Heart left ventricle (tissue), 13 donors: ENCODE measurements around the gene CDH23.

Source experiments
- POLR2A ChIP-seq, 2 donors: fragments of 450-650 bp; IDR thresholded peaks; one replicate each; pipeline ENCODE4 v1.6.1; 2017; ENCODE audit warnings: antibody characterized with exemption in 2 of 2, mild to moderate bottlenecking in 2 of 2, moderate library complexity in 2 of 2
- TF ChIP-seq, protein P1 (sequence below), 12 donors: fragments of 200-600 bp; sonication (generic) in 4 of 12; IDR thresholded peaks; one replicate each; pipeline versions ENCODE4 v1.5.0 to v1.8.0; 2018 to 2022; ENCODE audit warnings: antibody characterized with exemption in 12 of 12, mild to moderate bottlenecking in 5 of 12
- donor health status: ischemic (EF 13 %, LVEDD 7.1; RV severe dilation, severe dysfunction).
- donor health status: DM: no; HTN: yes; CAD: no.
- donor health status: DM: no; HTN: no; CAD: no.
- donor health status: ischemic (EF 25% LVEDD 6.9; RV normal size, moderate dysfunction).
- donor health status: ischemic (EF 25% LVEDD 5.7; RV mildly dilated, moderate dysfunction).
- donor health status: ischemic (EF 35%, LVEDD 5.7; RV mildly dilated, moderate dysfunction).
- donor health status: nonischemic (EF 11% LVEDD 7.7; RV severe dilation, severe dysfunction).
- donor health status: DM: yes; HTN: yes; CAD: no.
- donor health status: PGD.
- donor health status: ischemic (EF 29% LVEDD 5.4; RV normal size, mild dysfunction).
- donor health status: nonischemic (EF 23%, LVEDD 6.1; RV moderate dilation, normal function).

DNA sequence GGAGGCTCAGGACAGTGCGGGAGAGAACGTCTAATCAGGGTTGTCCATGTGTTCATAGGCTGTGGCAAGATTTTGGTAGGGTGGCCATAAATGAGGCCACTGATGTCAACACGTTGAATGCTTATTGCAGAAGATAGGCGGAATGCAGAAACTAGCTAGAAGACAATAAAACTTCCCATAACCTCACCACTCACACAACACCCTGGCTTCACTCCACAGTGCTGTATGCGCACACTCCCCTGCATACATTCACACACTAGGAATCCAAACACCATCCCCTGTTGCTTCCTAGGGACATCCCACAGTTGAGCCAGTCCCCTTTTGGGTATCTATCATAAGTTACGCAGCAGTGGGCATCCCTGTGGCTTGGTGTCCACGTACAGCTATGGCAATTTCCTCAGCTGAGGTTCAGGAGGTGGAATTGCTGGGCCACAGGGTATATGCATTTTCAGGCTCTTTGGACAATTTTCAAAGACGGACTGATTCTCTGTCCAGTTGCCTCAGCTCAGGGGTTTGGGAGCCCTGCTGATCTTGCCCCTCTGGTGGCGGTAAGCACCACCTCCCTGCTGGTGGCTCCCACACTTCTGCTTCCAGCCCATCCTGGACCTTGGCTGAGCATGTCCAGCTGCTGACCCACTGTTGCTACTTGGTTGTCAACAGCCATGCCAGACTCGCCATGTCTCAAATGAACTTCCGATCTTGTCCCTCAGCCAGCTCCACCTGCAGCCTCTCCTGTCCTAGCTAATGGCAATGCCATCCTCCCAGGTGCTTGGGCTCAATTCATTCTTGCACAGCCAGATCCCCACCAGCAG, 36.4 kb downstream of the CDH23 start:
- TF ChIP-seq POLR2A (IDR thresholded peaks at IDR 0.05) = no peak
- TF ChIP-seq, protein P1, sequence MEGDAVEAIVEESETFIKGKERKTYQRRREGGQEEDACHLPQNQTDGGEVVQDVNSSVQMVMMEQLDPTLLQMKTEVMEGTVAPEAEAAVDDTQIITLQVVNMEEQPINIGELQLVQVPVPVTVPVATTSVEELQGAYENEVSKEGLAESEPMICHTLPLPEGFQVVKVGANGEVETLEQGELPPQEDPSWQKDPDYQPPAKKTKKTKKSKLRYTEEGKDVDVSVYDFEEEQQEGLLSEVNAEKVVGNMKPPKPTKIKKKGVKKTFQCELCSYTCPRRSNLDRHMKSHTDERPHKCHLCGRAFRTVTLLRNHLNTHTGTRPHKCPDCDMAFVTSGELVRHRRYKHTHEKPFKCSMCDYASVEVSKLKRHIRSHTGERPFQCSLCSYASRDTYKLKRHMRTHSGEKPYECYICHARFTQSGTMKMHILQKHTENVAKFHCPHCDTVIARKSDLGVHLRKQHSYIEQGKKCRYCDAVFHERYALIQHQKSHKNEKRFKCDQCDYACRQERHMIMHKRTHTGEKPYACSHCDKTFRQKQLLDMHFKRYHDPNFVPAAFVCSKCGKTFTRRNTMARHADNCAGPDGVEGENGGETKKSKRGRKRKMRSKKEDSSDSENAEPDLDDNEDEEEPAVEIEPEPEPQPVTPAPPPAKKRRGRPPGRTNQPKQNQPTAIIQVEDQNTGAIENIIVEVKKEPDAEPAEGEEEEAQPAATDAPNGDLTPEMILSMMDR (IDR thresholded peaks at IDR 0.05) = no peak
